Kidney (tissue), 14 donors: Measurements from ENCODE around the gene CFAP298. TPM values are rescaled to one million over a fixed set of nuclear protein-coding genes. Genes with fewer than 3 reads are reported as not detected.

Experiments used
- DNase-seq, 5 donors: peaks; one replicate each; pipeline ENCODE4 v3.0.0-alpha.2; 2013 to 2020
- FAIRE-seq: peaks from 2 replicates; lab custom pipeline; 2012; peaks lifted over from hg19 to GRCh38; lab: Jason Lieb, UNC
- H3K27ac ChIP-seq, 2 donors: one replicate each; pipeline ENCODE4 v1.7.0; 2013; ENCODE audit warnings: low read depth in 2 of 2, low read length in 2 of 2, inconsistent platforms in 1 of 2
- H3K27me3 ChIP-seq: one replicate; pipeline ENCODE4 v1.7.1; 2013; ENCODE audit warnings: low read length, inconsistent platforms; ENCODE audit not compliant: control insufficient read depth, insufficient read depth
- H3K36me3 ChIP-seq, 3 donors: one replicate each; pipeline versions ENCODE4 v1.7.0 to v1.7.1; 2013; ENCODE audit warnings: low read length in 3 of 3, control low read depth in 1 of 3, inconsistent platforms in 1 of 3; ENCODE audit not compliant: insufficient read depth in 3 of 3, control insufficient read depth in 2 of 3
- H3K4me1 ChIP-seq, 3 donors: one replicate each; pipeline versions ENCODE4 v1.7.0 to v1.7.1; 2013; ENCODE audit warnings: low read length in 3 of 3, inconsistent platforms in 1 of 3, low read depth in 1 of 3; ENCODE audit not compliant: control insufficient read depth in 2 of 3, insufficient read depth in 2 of 3
- H3K4me3 ChIP-seq, 3 donors: one replicate each; pipeline versions ENCODE4 v1.7.0 to v1.8.1; 2013; ENCODE audit warnings: low read length in 3 of 3, control low read depth in 1 of 3, inconsistent platforms in 1 of 3
- H3K9ac ChIP-seq, 3 donors: one replicate each; pipeline versions ENCODE4 v1.7.0 to v1.7.1; 2013; ENCODE audit warnings: low read length in 3 of 3, control low read depth in 1 of 3, inconsistent platforms in 1 of 3
- H3K9me3 ChIP-seq, 3 donors: one replicate each; pipeline versions ENCODE4 v1.7.0 to v1.7.1; 2013; ENCODE audit warnings: low read length in 3 of 3, control low read depth in 1 of 3, inconsistent platforms in 1 of 3; ENCODE audit not compliant: control insufficient read depth in 2 of 3, insufficient read depth in 1 of 3
- intact Hi-C: fragments of 100-400 bp; cut with DNase I; formaldehyde crosslinking; loops from one replicate; pipeline ENCODE4 v1.11.1; 2022
- polyA plus RNA-seq: library from polyadenylated mRNA; stranded (reverse); fragments of 350-450 nt; fragmentation: Illumina TruSeq; extraction: RNeasy Lipid Tissue Mini Kit (QIAGEN cat#74804); gene quantifications from one replicate; pipeline ENCODE4 v1.2.3, GENCODE V29; 2014; ENCODE audit warnings: low read depth, low replicate concordance; ENCODE audit not compliant: insufficient read depth
- total RNA-seq: library from RNA; stranded (reverse); fragmentation: NEBNext Ultra II Directional; extraction: Animal tissue kit (Norgen Biotek cat#: 25700); gene quantifications from one replicate; pipeline ENCODE4 v1.2.1, GENCODE V29; 2021
- TF ChIP-seq, protein P1 (sequence below): IDR thresholded peaks from 3 replicates; pipeline ENCODE4 v1.5.1; 2012; ENCODE audit warnings: mild to moderate bottlenecking, moderate library complexity, borderline replicate concordance; ENCODE audit not compliant: insufficient read depth; ENCODE audit errors: extremely low read depth
- donor health status: control.
- donor health status: control.
- donor health status: control.
- donor health status: control.
- donor health status: control.
- donor health status: DM: yes; HTN: yes; CAD: no.
- donor health status: Normal renal cell carcinoma (clear cell type).

Gene CFAP298
- total and polyA plus RNA-seq, 2 donors from 2014 or later: 43.8 to 46.9 TPM

DNA sequence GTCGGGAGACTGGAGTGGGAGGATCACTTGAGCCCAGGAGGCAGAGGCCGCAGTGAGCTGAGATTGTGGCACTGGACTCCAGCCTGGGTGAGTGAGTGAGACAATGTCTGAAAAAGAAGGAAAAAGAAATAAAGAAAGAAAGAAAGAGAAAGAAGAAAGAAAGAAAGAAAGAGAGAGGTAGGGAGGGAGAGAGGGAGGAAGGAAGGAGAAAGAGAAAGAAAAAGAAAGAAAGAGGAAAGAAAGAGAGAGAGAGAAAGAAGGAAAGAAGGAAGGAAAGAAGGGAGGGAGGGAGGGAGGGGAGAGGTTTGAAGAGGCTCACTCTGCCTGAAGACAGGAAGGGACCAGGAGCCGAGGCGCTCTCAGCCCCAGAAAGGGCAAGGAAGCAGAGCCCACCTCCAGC lies 22.0 kb downstream of the CFAP298 start:
- H3K27ac ChIP-seq: no peak overlapping the region
- TF ChIP-seq, protein P1, sequence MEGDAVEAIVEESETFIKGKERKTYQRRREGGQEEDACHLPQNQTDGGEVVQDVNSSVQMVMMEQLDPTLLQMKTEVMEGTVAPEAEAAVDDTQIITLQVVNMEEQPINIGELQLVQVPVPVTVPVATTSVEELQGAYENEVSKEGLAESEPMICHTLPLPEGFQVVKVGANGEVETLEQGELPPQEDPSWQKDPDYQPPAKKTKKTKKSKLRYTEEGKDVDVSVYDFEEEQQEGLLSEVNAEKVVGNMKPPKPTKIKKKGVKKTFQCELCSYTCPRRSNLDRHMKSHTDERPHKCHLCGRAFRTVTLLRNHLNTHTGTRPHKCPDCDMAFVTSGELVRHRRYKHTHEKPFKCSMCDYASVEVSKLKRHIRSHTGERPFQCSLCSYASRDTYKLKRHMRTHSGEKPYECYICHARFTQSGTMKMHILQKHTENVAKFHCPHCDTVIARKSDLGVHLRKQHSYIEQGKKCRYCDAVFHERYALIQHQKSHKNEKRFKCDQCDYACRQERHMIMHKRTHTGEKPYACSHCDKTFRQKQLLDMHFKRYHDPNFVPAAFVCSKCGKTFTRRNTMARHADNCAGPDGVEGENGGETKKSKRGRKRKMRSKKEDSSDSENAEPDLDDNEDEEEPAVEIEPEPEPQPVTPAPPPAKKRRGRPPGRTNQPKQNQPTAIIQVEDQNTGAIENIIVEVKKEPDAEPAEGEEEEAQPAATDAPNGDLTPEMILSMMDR: no peak
- H3K4me3 ChIP-seq: no peak overlapping the region
- H3K9me3 ChIP-seq: no peaks in the 10 kb centered on the region
- H3K4me1 ChIP-seq: no peaks in the 10 kb centered on the region
- FAIRE-seq (no peak), DNase-seq (no peak)
- no peaks in the 10 kb centered on the region for H3K36me3 ChIP-seq
- intact Hi-C loops: loop anchor here (10.0 kb wide), 1 partner anchor 185 kb away; no protein-coding TSS in a partner anchor
- no peaks in the 10 kb centered on the region for H3K27me3 ChIP-seq
- no peak overlapping the region for H3K9ac ChIP-seq

DNA sequence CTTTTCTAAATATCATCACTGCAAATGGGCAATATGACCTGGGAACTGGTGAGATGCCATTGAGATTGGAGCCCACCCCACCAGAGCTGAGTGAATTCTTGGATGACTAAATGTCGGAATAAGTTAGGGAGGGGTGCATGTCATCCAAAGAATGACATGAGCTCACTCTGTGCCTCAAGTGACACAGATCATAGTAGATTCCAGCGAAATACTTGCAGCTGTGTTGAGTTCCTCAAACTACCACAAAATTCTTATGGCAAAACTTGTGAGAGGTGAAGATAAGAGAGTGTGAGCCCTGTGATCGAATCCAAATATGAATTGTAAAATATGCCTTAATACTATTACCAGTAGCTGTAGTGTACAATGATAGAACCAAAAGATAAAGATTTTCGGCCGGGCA lies 24.5 kb downstream of the CFAP298 start:
- H3K4me3 ChIP-seq: no peak overlapping the region
- no peak overlapping the region for H3K9ac ChIP-seq
- no peak overlapping the region for H3K27ac ChIP-seq
- no peaks in the 10 kb centered on the region for H3K36me3 ChIP-seq
- no peaks in the 10 kb centered on the region for H3K9me3 ChIP-seq
- H3K4me1 ChIP-seq: no peaks in the 10 kb centered on the region
- H3K27me3 ChIP-seq: no peaks in the 10 kb centered on the region
- TF ChIP-seq, protein P1: no peak
- intact Hi-C loops: no loop called here
- FAIRE-seq (no peak), DNase-seq (no peak)

DNA sequence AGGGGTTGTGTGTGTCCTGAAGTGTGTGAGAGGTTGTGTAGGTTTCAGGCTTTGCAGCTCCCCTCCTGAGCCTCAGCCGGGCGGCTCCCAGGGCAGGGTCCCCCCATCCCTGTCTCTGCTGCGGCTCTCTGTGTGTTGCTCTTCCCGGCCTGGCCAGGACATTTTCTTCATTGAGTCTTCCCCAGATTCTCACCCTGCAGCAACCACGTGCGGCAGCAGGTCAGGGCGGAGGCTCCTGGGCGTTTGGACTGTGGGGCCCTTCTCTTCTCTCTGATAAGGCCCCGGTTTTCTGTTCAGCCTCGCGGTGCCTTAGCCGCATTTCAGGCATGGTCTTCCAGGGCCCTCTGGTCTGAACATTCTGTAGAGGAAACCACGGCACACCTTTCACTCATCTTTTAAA lies 25.1 kb downstream of the CFAP298 start:
- no peak for DNase-seq
- no peak for FAIRE-seq
- H3K27ac ChIP-seq: no peak overlapping the region
- H3K9me3 ChIP-seq: no peaks in the 10 kb centered on the region
- no peak overlapping the region for H3K9ac ChIP-seq
- no peak overlapping the region for H3K4me3 ChIP-seq
- intact Hi-C loops: no loop called here
- no peaks in the 10 kb centered on the region for H3K4me1 ChIP-seq
- H3K36me3 ChIP-seq: no peaks in the 10 kb centered on the region
- TF ChIP-seq, protein P1: no peak
- H3K27me3 ChIP-seq: no peaks in the 10 kb centered on the region

DNA sequence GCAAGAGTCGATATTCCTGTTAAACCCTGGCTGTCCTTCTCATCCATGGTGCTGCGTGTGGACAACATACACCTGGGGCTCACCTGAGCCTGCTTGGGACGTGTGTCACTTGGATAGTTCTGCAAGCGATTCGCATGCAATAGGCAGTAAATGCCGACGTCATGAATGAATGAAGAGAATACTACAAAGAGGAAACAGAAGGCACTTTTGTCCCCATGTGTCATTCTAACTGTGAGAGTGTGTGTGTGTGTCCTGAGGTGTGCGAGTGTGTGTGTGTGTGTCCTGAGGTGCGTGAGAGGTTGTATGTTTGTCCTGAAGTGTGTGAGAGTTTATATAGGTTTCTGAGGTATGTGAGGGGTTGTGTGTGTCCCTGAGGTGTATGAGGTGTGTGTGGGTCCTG lies 26.2 kb downstream of the CFAP298 start:
- TF ChIP-seq, protein P1: no peak
- H3K4me1 ChIP-seq: no peaks in the 10 kb centered on the region
- H3K36me3 ChIP-seq: no peaks in the 10 kb centered on the region
- H3K4me3 ChIP-seq: no peak overlapping the region
- FAIRE-seq (no peak), DNase-seq (no peak)
- H3K27me3 ChIP-seq: no peaks in the 10 kb centered on the region
- no peaks in the 10 kb centered on the region for H3K9me3 ChIP-seq
- no peak overlapping the region for H3K27ac ChIP-seq
- intact Hi-C loops: no loop called here
- H3K9ac ChIP-seq: no peak overlapping the region
